H1 (cell line): ENCODE results near the gene RASSF3. TPM values are rescaled to one million over a fixed set of nuclear protein-coding genes. Genes with fewer than 3 reads are reported as not detected.

Experiments
- CTCF ChIP-seq, 3 experiments: IDR thresholded peaks; 1 replicate in 2 of 3; 2 replicates in 1 of 3; pipeline versions ENCODE4 v1.5.1 to v1.6.1; 2011; ENCODE audit warnings: low read length in 3 of 3, mild to moderate bottlenecking in 3 of 3, inconsistent platforms in 2 of 3, low read depth in 1 of 3, moderate library complexity in 1 of 3; ENCODE audit not compliant: insufficient read depth in 1 of 3; ENCODE audit errors: control extremely low read depth in 1 of 3
- SIN3A ChIP-seq, 2 experiments: IDR thresholded peaks in 1 of 2; conservative IDR thresholded peaks in 1 of 2; 2 replicates each; pipeline ENCODE4 v1.6.1; 2011 to 2012; ENCODE audit warnings: low read length in 2 of 2, improper control_type of control experiment in 1 of 2, low read depth in 1 of 2, mild to moderate bottlenecking in 1 of 2
- SP4 ChIP-seq: IDR thresholded peaks from 2 replicates; pipeline ENCODE4 v1.6.1; 2012; ENCODE audit warnings: low read length, inconsistent platforms
- polyA plus RNA-seq, 7 experiments: library from polyadenylated mRNA; depleted of rRNA in 3 of 7; stranded (reverse) in 5 of 7; unstranded in 2 of 7; fragments of >200 nt in 5 of 7; fragments of 200-250 nt in 2 of 7; gene quantifications; 1 replicate in 5 of 7; 2 replicates in 1 of 7; 4 replicates in 1 of 7; pipeline versions ENCODE4 v1.2.1 to v1.2.3, GENCODE V29; 2011 to 2013; ENCODE audit warnings: missing spikeins in 2 of 7, mixed read lengths in 2 of 7
- total RNA-seq: library from RNA; stranded (reverse); fragmentation: NEBNext Ultra II Directional; extraction: Animal tissue kit (Norgen Biotek cat#: 25700); gene quantifications from 2 replicates; pipeline ENCODE4 v1.2.1, GENCODE V29; 2021

RASSF3 gene
- total and polyA plus RNA-seq, 2 of the 8 experiments (the other 6 are each of a cell fraction or from before 2014, with no cell fraction given): 19.1 to 64.3 TPM

GRCh38 chr12:64685050-64685449 lies 74.8 kb downstream of the RASSF3 start (continued):
- TF ChIP-seq SIN3A (conservative IDR thresholded peaks at IDR 0.05 in 1 of 2, IDR thresholded peaks at IDR 0.05 in 1 of 2; ENCODE audit: low read depth in 1 of 2, low read length in 2 of 2): no peak
- no peak for TF ChIP-seq CTCF (IDR thresholded peaks at IDR 0.05; ENCODE audit: control extremely low read depth in 1 of 3, insufficient read depth in 1 of 3, low read depth in 1 of 3, low read length in 3 of 3)
- TF ChIP-seq SP4: no peak
